Uterus (tissue), 2 donors: Measurements from ENCODE around the gene TGFA.

ENCODE experiments used
- CTCF ChIP-seq, 4 experiments: fragments of 200-600 bp in 2 of 4; fragments of 450-650 bp in 2 of 4; sonication (generic) in 2 of 4; IDR thresholded peaks; one replicate each; pipeline ENCODE4 v1.5.1; 2016 to 2019; ENCODE audit warnings: antibody characterized with exemption in 4 of 4, mild to moderate bottlenecking in 2 of 4, moderate library complexity in 1 of 4
- POLR2A ChIP-seq, 2 donors: fragments of 450-650 bp; IDR thresholded peaks; one replicate each; pipeline ENCODE4 v1.6.1; 2016; ENCODE audit warnings: antibody characterized with exemption in 2 of 2, mild to moderate bottlenecking in 1 of 2, moderate library complexity in 1 of 2

- no peak for TF ChIP-seq POLR2A (IDR thresholded peaks at IDR 0.05)
- no peak for TF ChIP-seq CTCF (IDR thresholded peaks at IDR 0.05)
These were observed 56.8 kb downstream of the TGFA start for GRCh38 chr2:70496819-70497218.
